SK-N-MC (cell line): Measurements from ENCODE around the gene MOGAT2.

Source experiments
- EZH2 ChIP-seq: fragments of 200-600 bp; sonication (generic); IDR thresholded peaks from one replicate; pipeline ENCODE4 v1.6.1; 2017; ENCODE audit warnings: antibody characterized with exemption
- FOXP2 ChIP-seq: optimal IDR thresholded peaks from 2 replicates; pipeline ENCODE3; 2011; ENCODE audit warnings: mild to moderate bottlenecking, moderate library complexity; ENCODE audit not compliant: insufficient read depth; ENCODE audit errors: extremely low read length, control extremely low read depth
- POLR2AphosphoS5 ChIP-seq: IDR thresholded peaks from 2 replicates; pipeline ENCODE4 v1.6.1; 2012; ENCODE audit warnings: mild to moderate bottlenecking, low read depth, low read length, borderline replicate concordance

DNA sequence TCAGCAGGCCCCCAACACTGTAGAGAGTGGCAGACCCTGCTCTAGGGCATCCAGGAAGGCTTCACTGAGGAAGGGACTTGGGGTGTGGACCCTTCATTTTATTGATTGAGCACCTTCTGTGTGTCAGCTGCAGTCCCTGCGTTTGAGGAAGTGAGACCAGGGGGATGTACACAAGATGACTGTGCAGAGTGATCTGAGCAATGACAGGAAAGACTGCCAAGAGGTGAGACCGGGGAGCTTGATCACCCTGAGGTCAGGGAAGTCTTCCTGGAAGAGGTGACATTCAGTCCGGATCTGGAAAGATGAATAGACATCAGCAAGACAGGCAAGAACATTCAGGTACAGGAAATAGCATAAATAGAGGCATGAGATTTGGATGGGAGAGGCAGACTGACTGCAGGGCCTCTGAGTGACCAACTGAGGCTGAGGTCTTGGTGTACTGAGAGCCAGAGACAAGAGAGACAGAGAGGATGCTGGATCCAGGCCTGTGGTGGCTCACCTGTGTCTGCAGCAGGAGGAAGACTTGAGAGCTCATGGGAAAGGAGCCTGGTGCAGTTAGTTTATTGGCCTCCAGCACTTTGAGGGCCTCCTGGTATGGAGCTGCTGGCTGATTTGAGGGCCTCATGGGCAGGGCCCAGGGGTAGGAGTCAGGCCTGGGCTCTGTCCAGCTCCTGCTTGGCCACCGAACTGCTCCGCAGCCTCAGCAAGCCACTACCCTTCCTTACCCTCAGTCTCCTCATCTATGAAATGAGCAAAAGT lies 56.1 kb downstream of the MOGAT2 start:
- TF ChIP-seq FOXP2 (no peak), POLR2AphosphoS5 (no peak), EZH2 (no peak)
